ENCODE results near the gene PP2D1.
"Not testable (repeated sequence)": the region's sequence is repeated elsewhere in the genome, so short reads cannot be mapped to it uniquely, and the experiment has no call there.

Gene PP2D1

DNA sequence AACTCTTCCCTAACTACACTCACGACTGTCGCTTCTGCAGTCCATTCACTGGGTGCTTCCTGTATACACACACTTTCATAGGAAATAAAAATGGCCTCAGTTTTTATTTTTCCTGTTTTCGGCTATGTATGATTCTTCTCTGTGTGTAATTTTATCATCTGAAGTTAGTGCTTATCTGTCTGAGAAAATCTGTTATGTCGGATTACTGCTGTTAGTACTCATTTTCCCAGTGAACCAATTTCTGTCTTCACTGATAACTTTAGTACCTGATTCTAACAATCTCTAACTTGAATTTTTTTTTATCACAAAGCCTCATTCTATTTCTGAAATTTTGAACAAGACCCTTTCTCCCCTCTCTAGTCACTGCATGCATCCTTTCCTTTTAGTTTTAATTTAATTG, 44.3 kb downstream of the PP2D1 start:
- no peak for DNase-seq

DNA sequence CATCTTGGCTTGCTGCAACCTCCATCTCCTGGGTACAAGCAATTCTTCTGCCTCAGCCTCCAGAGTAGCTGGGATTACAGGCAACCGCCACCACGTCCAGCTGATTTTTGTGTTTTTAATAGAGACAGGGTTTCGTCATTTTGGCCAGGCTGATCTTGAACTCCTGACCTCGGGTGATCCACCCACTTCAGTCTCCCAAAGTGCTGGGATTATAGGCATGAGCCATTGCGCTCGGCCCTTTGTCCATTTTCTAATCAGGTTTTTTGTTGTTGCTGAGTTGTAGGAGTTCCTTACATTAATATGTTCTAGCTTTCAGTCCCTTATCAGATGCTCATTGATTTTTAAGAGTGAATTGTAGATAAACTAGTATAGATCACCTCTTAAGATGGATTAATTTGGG, 44.9 kb downstream of the PP2D1 start:
- DNase-seq: no peak

DNA sequence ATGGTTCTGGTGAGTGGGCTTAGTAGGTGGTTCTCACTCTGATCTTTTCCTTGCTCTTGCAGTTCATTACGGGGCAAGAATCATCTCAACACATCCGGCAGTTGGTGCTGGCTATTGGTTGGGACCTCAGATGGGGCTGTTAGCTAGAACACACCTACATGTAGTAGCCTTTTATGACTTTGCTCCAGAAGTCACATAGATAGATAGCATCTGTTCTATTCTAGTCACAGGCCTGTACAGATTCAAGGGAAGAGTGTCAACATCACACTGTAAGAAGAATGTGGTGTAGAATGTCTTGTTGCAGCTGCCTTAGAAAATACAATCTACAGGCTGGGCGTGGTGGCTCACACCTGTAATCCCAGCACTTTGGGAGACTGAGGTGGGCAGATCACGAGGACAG, 50.1 kb downstream of the PP2D1 start:
- no peak for DNase-seq

DNA sequence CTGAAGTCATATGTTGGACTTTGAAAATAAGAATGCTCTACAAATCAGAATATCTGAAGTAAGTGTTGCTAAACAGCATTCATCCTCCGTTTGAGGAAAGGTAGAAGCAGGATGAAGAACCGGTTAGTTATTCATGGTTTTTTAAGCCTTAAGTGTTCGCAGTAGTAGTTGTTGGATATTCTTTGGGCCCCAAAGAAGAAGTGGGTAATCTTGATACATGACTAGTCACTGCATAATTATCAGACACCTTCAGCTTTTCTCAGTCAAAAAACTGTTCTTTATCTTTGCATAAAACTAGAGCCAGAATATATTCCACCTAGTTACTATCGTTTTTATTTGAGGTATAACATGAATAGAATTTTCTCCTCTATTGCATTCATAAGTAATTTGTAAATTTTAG, 51.4 kb downstream of the PP2D1 start:
- DNase-seq: no peak

DNA sequence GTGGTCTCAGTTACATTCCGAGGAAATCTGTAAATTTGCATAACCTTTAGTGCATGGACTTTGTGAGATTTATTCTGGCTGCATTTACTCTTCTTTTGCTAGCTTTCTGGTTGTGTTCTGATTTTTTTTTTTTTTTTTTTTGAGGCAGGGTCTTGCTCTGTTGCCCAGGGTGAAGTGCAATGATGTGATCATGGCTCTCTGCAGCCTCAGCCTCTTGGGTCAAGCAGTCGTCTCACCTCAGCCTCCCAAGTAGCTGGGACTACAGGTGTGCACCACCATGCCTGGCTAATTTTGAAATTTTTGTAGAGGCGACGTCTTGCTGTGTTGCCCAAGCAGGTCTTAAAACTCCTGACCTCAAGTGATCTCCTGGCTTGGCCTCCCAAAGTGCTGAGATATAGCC, 52.6 kb downstream of the PP2D1 start:
- no peak for DNase-seq

DNA sequence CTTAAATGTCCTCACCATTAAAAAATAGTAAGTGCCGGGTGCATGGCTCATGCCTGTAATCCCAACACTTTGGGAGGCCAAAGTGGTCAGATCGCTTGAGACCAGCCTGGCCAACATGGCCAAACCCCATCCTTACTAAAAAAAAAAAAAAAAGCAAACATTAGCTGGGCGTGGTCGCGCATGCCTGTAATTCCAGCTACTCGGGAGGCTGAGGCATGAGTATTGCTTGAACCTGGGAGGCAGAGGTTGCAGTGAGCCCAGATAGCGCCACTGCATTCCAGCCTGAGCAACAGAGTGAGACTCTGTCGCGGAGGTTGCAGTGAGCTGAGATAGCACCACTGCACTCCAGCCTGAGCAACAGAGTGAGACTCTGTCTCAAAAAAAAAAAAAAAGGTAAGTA, 54.7 kb downstream of the PP2D1 start:
- not testable (repeated sequence) for DNase-seq

DNA sequence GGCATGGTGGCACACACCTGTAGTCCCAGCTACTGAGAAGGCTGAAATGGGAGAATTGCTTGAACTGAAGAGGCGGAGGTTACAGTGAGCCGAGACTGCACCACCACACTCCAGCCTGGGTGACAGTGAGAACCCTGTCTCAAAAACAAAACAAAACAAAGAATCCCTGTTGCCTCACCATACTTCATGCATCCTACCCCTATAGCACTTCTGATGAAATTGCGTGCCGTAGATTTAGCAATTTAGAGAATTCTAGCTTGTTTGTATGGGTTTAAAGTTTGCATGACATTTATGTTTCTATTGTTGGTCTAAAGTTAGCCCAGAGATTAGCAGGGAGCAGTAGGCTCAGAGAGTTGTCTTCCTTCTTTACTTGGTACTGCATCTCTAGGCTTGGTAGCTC, 57.4 kb downstream of the PP2D1 start:
- DNase-seq: no peak

DNA sequence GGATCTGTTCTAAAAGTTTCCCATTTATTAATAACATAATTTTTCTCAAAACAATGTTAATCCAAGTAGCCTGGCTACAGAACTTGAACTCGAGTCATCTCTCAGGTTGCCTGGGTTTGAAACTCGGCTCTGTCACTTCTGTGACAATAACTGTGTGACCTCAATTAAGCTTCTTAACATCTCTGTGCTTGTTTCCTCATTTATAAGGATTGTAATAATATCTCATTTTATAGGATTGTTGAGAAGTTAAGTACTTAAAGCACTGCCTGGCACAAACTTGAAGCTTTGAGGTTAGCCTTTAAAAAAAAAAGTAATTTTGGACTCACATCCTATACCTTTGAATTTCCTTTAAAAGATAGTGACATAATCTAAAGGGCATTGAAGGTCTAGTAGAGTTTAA, 61.7 kb downstream of the PP2D1 start:
- no peak for DNase-seq

DNA sequence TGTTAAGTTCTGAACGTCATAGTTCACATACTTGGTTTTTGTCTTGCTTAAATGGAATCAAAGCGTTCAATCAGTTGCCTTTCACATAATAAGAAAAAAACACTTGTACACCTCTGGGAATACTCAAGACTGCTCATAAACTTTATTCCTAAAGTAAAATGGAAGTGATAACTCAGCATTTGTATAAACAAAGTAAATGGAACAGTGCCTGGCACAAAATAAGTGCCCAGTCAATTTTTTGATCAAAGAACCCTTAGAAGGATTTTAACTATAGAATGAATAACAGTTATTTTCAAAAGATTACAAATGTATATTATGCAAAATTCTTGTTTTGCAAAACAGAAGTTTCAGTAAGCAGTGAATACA, 63.9 kb downstream of the PP2D1 start:
- no peak for DNase-seq

DNA sequence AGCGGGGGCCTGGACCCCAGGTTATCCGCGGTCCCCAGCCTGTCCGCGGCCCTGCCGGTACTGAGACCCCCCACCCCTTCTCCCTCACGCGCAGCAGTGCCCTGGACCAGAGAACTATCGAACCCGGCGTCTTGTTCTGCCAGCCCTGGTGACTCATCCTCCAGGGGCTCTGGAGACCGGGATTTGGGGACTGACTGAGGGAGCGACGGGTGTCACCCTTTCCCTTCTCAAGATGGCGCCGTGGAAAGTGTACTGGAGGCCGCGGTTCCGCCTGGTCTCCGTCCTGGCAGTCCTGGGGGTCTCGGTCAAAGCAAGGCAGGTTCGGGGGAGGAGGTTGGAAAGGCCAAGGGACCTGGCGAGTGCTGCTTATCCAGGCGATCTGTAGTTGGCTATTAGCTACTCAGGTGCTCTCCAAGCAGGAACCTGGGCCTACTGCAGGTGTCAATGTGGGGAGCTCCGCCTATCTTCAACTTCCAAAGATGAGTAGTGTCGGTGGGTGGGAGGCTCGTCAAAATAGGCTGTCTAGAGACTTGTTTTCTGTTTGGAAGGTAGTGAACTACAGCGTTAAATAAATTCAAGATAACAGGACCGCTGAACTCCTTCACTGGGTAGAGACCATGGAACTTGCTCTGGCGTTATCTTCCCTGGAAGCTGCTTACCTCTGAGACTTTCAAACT, 64.4 kb downstream of the PP2D1 start:
- peak; percentile 9 to 55 (median 30) for DNase-seq

DNA sequence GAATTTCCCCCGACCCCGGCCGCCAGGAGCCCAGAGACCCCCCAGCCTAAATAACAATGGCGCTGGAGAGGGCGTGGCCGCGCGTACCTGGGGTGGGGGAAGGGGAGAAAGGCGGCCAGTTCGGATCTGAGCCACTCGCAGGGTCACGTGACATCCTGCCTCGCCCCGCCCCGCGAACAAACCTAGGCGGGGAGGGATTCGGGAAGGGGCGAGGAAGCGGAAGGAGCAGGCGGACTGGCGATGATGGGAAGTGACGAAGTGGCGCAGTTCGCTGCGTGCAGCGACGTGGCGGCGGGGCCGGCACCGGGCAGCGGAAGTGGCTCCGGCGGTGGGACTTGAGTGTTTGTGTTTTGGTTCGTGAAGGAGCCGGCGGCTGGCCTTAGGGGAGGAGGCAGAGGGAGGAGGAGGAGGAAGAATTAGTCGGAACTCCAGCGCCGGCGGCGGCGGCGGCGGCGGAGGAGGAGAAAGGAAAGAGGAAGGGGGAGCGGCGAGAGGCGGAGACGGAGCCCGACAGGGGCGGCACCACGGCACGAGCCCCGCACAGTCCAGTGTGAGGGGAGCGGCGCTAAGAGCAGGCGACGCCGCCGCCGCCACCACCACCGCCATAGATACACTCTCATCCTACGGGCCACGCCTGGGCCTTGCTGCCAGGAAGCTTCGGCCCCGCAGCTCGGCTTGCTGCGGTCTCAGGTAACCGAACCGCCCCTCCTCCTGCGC, 65.1 kb downstream of the PP2D1 start, which contains the start of gene RAB5A:
Gene RAB5A (plus strand): TSS at position 266 of the 717 bp plus-strand sequence. CDS start 3,802 bp downstream, outside the sequence.
- DNase-seq: peak; percentile 94 to 99 (median 95)

DNA sequence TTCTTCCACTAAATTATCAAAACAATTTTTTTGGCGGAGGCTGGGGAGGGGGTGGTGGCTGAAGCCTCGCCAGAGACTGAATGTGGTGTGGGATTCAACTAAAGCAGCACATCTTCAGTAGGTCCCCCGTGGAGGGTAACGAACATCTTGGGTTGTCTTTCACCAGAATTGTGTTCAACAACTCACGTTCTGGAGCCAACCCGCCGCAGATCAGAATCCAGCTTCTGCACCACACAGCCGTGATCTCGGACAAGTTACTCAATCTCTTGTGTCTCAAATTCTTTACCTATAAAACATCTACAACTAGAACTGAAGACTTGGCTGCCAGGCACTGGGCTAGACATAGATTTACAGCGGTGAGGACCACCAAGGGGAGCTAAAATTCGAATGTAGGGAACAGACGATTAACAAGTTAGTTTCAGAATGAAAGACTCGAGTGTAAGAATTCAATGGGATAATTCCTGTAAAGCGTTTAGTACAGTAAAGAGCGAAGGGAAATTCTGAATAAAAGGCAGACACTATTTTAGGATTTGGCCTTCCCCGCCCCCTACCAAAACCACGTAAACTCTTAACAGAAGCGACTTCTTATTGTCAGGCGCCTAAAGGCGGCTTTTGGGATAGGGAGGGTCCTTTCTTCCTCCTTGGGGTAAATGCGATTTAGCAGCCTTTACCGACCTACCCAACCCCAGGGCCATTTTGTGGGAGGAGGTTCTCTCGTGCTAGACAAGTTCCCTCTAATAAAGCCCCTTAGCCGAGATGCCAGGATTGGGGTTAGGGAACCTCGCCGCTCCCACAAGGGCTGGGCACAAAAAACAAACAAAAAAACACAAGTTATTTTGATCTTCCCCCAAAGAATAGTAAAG, 65.9 kb downstream of the PP2D1 start:
- DNase-seq: peak in 2 of 5 donors; percentile 2 to 11

DNA sequence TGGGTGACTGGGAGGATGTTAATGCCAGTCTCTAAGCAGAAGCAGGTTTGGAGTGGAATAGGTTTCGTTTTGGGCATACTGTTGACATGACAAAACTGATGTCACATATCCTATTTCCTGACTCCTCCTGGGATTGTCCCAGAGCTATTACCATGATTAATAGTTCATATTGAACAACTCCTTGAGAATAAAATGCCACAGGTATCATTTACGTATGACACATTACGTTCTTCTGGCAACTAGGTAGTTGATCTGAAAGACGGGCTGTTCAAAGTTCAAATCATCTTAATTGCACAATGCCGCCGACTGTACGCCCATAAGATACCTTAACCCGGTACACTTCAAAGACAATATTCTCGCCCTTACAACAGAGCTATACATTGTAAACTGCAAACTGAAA, 66.5 kb downstream of the PP2D1 start:
- no peak for DNase-seq

DNA sequence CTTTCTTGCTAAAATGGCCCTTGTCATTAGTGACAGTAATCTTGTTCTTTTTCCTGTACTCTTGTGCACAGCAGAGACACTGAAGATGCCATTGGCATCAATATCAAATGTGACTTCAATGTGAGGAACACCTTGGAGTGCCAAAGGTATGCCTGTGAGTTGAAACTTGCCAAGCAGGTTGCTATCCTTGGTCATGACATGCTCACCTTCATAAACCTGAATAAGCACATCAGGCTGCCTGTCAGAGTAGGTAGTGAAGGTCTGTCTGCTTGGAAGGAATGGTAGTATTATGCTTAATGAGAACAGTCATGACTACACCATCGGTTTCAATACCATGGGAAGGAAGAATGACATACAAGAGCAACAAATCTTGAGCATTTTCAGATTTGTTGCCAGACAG, 71.4 kb downstream of the PP2D1 start:
- no peak for DNase-seq

DNA sequence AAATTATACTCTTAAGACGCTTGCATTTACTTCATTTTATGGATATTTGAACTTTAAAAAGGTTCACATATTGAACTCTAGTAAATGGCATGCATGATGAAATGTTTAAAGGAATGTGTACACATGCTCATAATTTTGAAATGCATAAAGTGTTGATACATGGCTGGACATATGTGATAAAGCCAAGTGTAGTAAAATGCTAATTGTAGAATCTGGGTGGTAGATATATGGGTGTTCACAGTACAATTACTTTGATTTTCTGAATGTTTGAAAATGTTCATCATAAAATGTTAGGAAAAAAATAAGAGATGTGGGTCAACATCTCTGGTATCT, 73.8 kb downstream of the PP2D1 start:
- DNase-seq: no peak

DNA sequence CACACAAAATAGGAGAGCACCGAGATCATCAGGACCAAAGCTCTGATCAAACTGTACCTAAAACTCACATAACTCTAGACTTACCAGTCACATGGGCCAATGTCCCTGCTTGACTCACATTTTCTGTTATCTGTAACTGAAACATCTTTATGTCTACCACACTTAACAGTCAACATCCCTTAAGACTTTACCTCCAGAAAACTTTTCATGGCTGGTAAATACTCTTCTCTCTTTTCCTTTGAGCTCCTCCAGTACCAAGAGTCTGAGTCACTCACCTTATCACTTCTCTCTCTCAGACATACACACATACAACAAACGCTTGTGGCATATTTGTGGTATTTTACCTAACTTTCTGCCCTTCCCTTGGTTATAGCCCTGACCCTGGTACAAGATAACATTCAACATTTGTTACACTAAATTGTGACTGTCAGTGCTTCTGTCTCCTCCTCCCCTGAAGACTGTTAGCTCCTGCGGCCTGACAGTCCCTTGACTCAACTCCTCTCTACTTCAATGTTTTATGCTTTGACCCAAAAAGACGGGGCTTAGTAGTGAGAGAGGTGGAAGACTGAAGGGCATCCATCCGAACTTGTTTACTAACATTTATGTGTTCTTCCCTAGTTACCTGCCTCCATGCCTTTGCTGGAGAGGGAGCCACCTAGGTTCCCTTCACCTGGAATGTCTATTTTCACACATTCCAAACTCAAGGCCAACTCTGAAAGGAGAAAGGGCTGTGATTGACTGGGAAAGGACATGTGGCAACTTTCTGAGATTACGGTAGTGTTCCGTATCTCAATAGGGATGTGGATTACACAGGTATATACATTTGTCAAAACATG, 74.4 kb downstream of the PP2D1 start:
- peak in 1 of 5 donors; percentile 33 for DNase-seq
